Fibroblast of skin of back (primary cell): ENCODE data around the gene TNXB.
"Not testable (repeated sequence)": the region's sequence is repeated elsewhere in the genome, so short reads cannot be mapped to it uniquely, and the experiment has no call there.

Experiments used
- DNase-seq: peaks from one replicate; pipeline ENCODE4 v3.0.0-alpha.2; 2013

The TNXB gene

DNA sequence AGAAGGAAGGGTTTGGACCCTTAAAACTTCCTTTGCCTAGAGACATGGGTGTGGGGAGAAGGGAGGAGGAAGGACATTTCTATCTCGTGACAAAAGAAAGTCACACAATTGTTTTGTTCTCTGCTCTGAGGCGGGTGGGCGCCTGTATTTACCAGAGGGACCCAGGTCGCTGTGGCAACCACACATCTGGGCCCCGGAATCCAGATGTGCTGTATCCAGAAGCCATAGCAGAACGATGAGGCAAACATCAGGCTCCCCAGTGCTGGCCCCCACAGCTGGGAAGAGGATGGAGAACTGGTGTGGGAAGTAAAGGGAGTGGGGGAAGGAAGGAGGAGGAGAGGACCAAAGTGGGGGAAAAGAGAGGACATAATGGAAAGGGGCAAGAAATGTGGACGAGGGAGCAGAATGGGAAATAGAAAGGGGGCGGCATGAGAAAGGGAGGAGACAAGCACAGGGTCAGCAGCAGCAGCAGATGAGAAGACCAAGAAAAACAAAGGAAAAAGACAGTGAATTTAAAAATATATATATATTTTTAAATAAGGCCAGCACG, 3.4 kb upstream of the TNXB start:
- DNase-seq, result no peak

DNA sequence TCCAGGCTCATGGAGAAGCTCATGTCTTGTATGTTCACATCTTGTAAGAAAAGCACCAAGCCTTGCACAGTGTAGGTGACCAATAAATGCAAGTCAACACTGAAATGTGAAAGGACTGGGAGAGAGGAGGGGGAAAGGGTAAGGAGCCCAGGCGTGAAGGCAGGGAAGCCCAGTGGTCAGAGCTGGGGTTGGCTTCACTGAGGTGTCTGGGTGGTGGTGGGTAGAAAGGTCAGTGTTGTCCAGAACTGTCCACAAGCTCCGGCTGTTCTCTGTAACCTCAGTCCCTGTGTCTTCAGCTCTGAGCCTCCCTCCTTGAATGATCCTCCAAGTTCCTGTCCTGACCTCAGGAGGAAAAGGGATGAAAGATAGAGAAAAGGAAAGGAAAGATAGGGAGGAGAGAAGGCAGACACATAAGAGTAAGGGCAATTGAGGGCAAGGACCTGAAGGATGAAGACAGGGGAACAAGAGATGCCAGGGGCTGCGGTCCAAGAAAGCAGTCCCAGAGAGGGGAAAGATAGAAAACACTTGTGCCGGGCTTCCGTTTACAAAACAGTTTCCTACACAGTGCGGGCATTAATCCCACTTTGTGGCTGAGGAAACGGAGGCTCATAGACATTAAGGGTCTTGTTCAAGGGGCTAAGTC, 2.4 kb upstream of the TNXB start:
- no peak for DNase-seq

DNA sequence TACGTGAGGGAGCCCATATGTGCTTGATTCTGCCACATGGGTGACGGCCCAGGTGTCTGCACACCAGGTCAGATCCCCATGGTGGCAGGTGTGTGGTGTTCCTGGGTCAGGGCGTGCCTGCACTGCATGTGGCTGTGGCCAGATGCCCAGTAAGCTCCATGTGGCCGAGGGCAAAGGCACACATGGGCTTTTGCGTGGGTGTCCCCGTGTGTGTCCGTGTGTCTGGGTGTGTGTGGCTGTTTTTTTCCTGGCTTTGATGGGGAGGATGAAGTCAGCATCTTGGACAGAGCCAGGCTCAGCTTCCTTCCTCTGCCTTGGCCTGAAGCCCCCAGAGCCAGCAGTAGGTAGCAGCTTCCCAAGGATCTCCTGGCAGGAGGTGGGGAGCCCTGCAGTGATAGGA, 1.5 kb upstream of the TNXB start:
- DNase-seq, result no peak

DNA sequence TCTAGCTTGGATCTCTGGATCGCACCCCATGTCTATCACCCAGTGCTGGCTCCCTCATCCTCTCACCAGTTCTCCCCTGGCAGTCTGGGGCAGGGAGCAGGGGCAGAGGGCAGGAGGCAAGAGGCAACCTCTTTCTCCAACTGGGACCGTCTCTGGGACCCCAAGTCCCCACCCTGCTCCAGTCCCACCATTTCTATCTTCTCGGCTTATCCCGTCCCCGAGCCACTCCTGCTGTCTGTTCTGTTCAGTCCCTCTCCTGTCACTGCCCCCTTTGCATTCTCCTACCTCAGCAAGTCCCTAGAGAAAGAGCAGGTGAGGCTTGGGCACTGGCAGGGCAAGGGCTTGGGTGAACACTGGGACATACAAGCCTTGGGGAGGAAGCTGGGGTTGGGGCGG, 625 bp upstream of the TNXB start:
- no peak for DNase-seq

DNA sequence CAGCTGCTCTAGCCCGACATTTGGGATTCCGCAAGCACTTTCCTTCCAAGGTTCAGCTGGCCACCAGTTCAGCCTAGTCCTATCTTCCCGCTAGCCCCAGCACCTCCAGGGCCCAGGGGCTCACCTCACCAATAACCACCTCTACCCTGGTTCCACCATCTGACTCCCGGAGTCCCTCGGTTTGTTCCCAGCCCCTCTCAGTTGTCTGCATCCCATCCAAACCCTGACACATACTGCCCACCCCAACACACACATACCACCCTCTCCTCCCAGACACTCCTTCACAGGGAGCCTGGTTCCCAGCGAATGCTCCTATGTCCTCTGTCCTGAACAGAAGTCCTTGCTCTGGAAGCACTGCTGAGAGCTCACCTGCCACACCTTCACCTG, 418 bp downstream of the TNXB start:
- DNase-seq, result no peak

DNA sequence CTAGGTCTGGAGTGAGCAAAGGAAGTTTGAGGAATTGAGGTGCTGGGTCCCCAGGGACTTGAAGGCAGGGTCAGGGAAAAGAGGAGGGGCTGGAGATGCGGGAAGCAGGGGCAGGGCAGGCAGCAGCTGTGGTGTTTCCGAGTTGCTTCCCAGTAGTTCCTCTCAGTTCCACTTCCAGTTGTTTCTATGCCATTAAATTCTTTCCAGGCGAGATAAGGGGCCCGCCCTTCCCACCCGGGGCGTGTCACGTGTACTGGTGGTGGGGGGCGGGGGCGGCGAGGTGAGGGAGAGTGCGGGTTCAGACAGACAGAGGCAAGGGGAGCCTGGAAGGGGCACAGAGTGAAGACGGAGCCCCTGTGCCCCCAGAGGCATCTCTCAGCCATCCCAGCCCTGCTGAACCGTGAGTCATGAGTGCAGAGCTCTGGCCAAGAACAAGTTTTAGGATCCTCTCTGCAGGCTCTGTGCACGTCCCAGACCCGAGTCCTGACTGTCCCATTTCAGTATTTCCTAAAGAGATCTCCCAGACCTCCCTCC, 977 bp downstream of the TNXB start:
- DNase-seq, result peak; percentile 68

DNA sequence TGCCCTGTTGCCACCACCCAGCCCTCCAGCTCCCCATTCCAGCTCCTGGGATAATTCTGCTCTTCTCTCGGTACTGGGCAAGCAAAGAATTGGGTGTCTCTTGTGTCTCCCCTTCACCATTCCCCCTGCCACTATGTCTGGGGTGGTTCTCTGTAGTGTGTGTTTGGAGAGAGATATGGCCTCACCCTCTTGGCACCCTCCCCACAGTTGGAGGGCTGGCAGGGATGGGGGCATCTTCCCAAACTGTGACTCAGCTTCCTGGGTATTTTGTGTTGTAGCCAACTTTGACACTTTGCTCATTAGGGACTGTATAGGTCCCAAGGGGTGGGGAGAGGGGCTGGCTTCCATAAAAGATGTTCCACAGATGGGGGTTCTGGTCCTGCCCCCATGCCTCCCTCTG, 1.7 kb downstream of the TNXB start:
- peak; percentile 75 for DNase-seq

DNA sequence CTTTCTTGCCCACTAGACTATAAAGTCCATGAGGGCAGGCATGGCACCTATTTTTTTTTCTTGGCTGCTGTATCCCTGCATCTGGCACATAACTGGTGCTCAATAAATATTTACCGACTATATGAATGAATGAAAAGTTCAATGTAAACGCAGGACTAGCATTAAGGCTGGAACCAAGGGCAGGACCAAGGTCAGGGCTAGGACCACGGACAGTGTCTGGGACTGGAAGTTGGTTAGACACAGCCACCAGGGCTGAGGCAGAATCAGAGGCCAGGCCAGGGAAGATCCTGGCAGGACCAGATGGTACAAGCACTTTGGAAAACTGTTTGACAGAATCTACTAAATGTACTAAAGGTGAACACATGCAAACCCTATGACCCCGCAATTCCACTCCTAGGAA, 3.7 kb downstream of the TNXB start:
- peak; percentile 39 for DNase-seq

DNA sequence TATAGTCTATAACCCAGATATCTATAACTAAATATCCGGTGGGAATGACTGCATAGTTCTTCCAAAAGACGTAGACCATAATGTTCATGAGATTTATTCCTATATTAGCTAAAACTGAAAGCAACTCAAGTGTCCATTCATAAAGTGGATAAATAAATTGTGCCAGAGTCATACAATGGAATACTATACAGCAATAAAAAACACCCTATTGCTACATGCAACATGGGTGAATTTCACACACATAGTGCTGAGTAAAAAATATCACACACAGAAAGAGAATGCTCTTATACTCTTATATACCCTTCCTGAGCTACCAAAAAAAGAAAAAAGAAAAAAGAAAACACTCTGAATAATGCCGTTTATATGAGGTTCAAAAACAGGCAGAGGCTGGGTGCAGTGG, 6.9 kb downstream of the TNXB start:
- DNase-seq, result no peak

DNA sequence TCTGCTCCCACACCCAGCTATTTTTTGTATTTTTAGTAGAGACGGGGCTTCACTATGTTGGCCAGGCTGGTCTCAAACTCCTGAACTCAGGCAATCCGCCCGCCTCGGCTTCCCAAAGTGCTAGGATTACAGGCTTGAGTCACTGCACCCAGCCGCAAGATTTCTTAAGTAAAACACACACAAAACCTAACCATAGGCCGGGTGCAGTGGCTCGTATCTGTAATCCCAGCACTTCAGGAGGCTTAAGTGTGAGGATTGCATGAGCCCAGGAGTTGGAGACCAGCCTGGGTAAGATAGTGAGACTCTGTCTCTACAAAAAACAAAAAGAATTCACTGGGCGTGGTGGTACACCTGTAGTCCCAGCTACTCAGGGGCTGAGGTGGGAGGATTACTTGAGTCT, 8.9 kb downstream of the TNXB start:
- not testable (repeated sequence) for DNase-seq

DNA sequence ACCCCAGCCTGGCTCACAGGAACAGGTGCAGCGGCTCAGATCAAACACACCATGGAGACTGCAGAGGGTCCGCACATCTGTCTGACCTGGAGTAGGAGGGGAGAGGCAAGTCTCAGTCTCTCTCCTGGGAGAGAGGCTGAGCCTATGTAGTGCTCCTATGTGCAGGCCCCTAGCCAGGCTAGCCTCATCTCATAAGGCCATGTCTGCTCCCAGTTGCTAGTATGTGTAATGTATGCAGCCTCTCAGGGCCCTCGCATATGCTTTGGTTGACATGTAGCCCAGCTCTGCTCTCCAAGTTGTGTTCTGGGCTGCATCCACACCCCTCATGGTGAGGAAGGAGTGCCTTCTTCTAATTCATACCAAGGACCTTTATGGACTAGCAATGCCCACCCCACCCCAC, 11.8 kb downstream of the TNXB start:
- DNase-seq, result no peak

DNA sequence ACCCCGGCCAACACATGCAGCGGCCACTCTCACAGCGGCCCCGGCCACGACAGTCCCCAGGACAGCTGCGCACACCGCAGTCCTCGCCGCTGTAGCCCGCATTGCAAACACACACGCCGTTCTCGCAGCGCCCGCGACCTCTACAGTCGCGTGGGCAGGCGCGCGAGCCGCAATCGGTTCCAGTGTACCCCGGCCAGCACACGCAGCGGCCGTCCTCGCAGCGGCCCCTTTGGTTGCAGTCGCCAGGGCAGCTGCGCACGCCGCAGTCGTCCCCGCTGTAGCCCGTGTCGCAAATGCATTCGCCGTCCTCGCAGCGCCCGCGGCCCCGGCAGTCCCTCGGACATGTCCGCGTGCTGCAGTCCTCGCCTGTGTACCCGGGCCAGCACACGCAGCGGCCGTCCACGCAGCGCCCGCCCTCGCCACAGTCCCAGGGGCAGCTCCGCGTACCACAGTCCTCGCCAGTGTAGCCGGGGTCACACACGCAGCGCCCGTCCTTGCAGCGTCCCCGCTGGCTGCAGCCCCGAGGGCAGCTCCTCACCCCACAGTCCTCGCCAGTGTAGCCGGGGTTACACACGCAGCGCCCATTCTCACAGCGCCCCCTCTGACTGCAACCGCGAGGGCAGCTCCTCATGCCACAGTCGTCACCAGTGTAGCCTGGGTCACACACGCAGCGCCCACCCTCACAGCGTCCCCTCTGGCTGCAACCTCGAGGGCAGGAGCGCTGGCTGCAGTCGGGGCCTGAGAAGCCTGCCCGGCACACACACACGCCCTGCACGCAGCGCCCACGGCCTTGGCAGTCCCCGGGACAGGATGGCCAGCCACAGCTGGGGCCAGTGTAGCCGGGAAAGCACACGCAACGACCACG, 12.5 kb downstream of the TNXB start:
- no peak for DNase-seq

DNA sequence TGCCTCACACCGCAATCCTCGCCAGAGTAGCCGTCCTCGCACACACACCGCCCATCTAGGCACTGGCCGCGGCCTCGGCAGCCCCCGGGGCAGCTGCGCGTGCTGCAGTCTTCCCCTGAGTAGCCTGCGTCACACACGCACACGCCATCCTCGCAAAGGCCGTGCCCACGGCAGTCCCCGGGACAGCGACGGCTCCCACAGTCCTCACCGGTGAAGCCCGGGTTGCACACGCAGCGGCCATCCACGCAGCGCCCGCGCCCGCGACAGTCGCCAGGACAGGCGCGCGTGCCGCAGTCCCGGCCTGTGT, 13.1 kb downstream of the TNXB start:
- no peak for DNase-seq

DNA sequence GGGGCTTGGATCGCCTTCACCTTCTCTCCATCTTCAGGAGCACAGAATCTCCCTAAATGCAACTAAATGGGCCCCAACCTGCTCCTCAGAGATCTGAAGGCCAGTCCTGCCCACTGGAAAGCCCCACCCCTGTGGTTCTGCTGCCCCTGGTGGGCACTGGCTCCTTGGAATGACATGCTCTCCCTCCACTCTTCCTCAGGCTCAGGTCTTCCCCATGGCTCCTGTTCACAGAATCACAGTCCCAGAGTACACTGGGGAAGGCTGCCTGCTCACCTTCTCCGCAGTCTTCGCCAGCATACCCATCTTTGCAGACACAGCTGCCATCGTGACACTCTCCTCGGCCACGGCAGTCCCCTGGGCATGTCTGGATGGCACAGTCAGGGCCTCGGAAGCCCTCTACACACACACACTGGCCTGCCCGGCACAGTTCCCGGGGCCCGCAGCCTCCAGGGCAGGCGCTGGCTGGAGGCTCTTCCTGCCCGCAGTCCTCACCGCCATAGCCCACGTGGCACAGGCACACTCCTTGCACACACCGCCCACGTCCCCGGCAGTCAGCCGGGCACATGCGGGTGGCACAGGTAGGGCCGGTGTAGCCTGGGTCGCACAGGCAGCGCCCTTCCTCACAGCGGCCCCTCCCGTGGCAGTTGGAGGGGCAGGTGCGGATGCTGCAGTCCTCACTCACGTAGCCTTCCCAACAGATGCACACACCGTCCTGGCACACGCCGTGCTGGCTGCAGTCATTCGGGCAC, 13.6 kb downstream of the TNXB start:
- no peak for DNase-seq

DNA sequence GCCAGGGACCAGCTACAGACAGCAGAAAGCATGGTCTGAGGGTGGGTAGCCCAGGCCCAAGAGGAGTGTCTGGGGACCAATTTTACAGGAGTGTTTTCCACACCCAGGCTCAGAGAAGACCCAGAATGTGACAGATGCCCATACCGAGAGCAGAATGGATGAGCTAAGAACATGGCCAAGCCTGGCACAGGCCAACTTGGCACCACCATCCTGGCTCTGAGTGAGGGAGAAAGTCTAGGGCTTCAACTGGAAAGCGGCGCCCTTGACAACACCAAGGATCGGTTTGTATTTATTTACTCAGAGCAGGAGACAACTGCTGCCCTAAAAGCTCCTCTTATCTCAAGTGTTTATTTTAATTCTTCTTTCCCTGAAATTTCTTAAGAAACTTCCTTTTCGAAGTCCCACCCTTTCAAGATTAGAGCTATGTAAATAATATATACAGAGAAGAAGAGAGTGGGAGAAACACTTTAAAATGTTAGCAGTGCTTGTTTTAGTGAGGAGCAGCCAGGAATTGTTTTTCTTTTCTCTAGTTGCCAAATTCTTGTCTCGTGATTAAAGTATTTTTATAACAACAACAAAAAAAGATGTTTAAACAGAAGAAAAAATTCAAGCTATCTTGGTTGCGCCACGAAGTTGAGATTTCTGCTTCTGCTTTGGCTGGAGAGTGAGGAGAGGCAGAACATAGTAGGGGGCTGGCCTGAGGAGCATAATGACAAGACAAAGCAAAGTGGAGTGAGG, 16.2 kb downstream of the TNXB start:
- peak; percentile 87 for DNase-seq

DNA sequence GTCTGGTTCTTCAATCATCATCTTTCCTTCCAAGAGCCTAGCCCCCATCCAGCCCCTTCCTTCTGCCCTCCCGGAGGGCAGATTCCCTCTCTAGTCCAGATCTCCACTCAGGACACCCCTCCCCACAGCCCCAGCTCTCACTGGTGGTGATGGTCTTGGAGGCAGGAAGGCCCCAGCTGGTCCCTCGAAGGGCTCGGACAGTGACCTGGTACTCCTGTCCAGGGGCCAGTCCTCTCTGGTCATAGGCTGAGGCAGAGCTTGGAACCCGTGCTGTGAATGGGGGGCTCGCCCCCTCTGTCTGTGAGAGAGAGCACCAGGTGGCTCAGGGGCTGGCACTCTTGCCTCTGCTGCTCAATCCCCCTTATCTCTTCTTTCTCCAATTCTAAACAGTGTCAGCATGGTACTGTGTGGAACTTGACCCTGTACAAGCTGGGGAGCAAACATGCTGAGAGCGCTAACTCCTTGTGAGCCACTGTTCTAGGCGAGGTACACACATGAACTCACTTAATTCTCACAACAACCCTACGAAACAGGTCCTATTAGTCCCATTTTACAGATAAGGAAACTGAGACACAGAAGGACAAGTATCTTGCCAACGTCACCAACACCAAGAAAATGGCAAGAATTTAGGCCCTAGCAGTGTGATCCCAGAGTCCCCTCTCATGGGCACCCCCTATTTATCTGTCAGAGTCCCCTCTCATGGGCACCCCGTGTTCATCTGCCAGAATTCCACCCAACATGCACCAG, 19.9 kb downstream of the TNXB start:
- DNase-seq, result no peak

DNA sequence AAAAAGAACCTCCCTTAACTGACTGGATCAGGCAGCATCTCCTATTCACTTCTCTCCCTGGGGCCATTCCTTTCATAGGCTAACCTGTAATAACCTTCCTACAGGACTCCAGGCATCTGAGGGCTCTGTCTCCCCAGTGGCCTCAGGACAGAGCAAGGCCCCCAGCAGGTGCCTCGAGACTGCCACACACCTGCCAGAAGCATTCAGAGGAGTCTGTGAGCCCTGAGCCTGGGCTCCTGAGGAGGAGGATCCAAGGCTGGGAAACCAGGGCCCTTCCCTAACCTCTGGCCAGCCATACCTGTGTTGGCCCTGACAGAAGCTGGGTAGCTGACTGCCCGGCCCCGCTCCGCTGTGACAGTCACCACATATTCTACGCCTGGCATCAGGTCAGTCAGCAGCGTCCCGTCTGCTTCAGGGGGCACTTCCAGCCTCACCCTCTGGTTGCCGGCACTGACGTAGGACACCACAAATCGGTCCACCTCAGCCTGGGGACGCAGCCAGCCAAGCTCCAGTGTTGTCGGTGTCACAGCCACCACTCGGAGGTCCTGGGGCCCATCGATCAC, 20.6 kb downstream of the TNXB start:
- no peak for DNase-seq

DNA sequence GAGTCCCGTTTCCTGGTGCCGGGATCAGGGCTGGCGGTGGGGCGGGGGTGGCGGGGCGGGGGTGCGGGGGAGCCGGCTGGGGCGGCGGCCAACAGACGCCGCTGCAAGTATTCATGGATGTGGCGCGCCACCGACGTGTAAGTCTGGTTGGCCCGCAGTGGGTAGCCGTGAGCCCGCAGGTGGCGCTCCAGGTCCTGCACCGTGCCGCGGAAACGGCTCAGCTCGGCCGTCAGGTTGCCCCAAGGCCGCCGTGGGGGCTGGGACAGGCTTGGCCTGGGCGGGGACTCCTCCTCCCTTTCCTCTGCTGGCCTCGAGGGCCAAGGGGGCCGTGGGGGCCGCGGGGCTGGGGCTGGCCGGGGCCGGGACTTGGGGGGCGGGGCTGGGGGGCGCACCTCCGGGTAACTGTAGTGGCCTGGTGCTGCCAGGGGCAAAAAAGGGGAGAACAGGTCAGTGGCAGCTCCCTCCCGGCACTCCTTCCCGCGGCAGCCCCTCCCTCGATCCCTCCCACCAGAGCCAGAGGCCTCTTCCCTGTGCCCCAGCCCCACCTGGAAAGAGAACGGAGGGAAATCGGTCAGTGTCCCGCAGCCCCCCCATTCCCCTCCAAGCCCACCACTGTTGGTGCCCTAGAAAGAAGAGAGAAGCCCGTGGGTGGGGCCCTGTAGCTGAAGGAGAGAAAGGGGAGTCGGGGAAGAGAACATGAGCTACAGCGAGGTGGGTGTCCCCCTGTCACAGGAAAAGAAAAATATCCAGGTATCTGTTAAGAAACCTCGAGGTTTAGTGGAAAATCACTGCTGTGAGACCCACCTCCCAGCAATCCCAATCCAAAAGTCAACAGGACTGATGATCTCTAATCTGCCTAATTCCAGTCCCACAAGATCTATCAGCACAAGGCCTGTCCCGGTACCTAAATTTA, 21.3 kb downstream of the TNXB start:
- peak; percentile 76 for DNase-seq

DNA sequence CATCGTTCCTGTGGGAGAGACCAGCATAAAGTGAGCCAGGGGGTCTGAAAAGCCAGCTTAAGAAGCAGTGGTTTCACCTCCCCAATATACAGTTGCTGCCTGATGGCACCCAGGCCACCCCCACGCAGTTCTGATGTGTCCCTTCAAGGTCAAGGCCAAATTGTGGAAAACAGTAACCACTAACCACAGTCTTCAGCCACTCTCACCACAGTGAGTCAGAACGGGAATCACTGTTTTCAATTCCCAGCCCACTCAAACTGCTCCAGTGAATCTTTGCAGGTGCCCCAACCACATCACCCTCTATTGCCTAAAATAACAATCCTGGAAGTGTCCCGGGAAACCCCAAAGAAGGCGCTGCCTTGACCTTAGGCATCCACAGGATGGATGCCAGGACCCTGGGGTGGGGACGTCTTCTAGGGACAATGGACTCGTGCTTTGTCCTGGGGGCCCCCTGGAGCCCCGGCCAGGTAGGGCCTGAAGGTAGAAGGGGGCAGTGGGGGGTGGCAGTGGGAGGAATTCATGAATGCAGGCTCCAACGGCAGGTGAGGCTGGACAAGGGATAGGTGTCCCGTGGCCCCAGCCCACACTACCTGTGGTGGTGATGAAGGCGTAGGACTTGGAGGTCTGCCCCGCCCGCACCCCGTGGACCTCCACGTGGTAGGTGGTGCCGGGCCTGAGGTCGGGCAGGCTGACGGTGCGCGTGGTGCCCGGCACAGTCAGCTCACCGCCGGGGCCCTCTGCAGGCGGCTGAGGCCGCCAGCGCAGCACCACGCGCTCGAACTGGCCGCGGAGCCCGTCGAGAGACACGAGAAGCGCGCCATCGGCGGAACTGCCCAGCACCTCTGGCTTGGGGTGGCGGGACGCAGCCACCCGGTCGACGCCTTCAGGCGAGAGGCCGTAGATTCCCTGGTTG, 22.2 kb downstream of the TNXB start:
- DNase-seq, result peak; percentile 76
